AG10803 (cell line): ENCODE data around the gene CRACDL.

Source experiments
- DNase-seq: peaks from one replicate; pipeline ENCODE4 v3.0.0; 2010; ENCODE audit warnings: low read depth
- H3K4me3 ChIP-seq: 2 replicates; pipeline ENCODE4 v1.5.1; 2011; ENCODE audit warnings: mild to moderate bottlenecking, low read length, control low read depth
- TF ChIP-seq, protein P1 (sequence below): conservative IDR thresholded peaks from 2 replicates; pipeline ENCODE4 v1.5.1; 2011; ENCODE audit warnings: mild to moderate bottlenecking, low read length, control low read depth, inconsistent platforms

Gene CRACDL

GRCh38 chr2:98868548-98869271, 67.3 kb downstream of the CRACDL start:
- no peak overlapping the region for H3K4me3 ChIP-seq
- TF ChIP-seq, protein P1, sequence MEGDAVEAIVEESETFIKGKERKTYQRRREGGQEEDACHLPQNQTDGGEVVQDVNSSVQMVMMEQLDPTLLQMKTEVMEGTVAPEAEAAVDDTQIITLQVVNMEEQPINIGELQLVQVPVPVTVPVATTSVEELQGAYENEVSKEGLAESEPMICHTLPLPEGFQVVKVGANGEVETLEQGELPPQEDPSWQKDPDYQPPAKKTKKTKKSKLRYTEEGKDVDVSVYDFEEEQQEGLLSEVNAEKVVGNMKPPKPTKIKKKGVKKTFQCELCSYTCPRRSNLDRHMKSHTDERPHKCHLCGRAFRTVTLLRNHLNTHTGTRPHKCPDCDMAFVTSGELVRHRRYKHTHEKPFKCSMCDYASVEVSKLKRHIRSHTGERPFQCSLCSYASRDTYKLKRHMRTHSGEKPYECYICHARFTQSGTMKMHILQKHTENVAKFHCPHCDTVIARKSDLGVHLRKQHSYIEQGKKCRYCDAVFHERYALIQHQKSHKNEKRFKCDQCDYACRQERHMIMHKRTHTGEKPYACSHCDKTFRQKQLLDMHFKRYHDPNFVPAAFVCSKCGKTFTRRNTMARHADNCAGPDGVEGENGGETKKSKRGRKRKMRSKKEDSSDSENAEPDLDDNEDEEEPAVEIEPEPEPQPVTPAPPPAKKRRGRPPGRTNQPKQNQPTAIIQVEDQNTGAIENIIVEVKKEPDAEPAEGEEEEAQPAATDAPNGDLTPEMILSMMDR, result no peak
- no peak for DNase-seq

- TF ChIP-seq, protein P1, result no peak
- H3K4me3 ChIP-seq, result no peak overlapping the region
- DNase-seq, result peak; percentile 12
Observed at GRCh38 chr2:98867539-98868309, 68.3 kb downstream of the CRACDL start.

- TF ChIP-seq, protein P1, result no peak
- DNase-seq, result no peak
Observed at GRCh38 chr2:98866033-98866432, 70.0 kb downstream of the CRACDL start.

DNA sequence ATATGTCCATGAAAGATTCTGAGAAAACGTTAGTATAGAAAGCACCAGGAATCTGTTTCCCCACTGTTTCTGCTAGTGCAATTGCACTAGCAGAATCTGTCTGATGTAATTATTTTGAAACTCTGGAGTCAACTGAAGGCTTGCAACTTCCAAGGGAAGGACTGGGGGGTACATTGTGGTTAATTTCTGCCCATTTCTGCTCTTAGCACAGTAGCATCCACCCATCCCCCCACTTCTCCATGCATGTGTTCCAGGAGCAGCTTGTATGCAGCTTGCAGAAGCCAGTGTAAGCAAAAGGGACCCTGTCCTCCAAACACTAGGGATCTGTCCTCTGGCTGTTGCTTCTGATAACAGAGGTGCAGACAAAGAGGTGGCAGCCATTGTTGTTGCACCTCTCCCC, 74.4 kb downstream of the CRACDL start:
- TF ChIP-seq, protein P1, result no peak
- no peak overlapping the region for H3K4me3 ChIP-seq
- DNase-seq, result no peak

More at GRCh38 chr2:98866033-98866432, 70.0 kb downstream of the CRACDL start:
- no peak overlapping the region for H3K4me3 ChIP-seq

GRCh38 chr2:98859323-98859722, 76.7 kb downstream of the CRACDL start:
- TF ChIP-seq, protein P1, result no peak
- no peak overlapping the region for H3K4me3 ChIP-seq
- no peak for DNase-seq

- DNase-seq, result no peak
- no peak overlapping the region for H3K4me3 ChIP-seq
- TF ChIP-seq, protein P1, result no peak
Observed at GRCh38 chr2:98857001-98857400, 79.0 kb downstream of the CRACDL start.

DNA sequence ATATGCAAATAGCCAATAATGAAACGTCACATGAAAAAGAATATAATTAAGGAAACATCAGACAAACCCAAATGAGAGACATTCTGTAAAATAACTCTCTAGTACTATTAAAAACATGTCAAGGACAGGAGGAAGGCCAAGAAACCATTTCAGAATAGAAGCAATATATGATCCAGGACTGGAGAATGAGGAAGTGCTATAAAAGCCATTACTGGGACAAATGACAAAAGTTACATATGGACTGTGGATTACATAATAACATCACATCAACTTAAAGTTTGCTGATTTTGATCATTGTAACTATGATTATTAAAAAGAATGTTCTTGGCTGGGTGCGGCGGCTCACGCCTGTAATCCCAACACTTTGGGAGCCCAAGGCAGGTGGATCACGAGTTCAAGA, 81.3 kb downstream of the CRACDL start:
- DNase-seq, result no peak
- H3K4me3 ChIP-seq, result no peak overlapping the region
- TF ChIP-seq, protein P1, result no peak
